Embryonic facial prominence (tissue), 1 donor: ENCODE measurements around the gene ARL6IP5.

Source experiments
- DNase-seq: peaks from one replicate; pipeline ENCODE4 v3.0.0-alpha.2; 2016; ENCODE audit errors: extremely low spot score

ARL6IP5 gene

DNA sequence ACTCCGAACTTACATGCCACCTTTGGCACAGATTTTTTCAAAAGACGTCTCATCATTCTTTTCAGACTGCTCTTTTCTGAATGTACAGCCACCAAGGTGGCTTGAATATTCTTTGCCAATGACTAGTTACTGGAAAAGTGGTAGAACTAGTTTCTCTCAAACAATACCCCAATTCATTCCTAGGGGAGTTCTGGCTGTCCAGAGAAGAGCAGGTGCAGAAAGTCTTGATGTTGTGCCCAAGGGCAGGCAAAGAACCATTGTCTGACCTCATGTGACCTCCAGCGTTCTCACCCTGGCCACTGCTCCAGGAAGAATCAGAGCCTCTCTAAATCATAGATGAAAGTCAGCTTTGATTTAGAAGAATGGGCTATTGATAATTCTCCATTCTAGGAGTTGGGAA is 32.2 kb downstream of the ARL6IP5 start:
- DNase-seq = no peak

DNA sequence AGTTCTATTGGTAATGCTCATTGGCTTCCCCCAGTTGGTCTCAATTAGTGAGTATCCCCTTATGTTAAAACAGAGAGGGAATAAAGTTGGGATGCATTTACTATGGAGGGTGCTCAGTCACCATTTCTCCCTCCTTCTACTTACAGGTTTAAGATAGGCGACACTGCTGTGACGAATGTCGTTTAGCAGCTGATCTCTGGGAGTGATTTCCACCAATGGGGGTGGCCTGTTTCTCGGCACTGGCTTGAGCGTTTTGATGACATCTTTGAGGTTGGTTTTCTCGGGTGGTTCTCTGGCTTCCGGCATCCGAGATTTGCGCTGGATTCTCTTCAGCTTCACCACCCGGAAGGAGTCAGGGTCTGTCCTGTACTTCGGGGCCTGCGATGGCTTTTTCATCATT is 33.8 kb downstream of the ARL6IP5 start:
- DNase-seq = no peak

DNA sequence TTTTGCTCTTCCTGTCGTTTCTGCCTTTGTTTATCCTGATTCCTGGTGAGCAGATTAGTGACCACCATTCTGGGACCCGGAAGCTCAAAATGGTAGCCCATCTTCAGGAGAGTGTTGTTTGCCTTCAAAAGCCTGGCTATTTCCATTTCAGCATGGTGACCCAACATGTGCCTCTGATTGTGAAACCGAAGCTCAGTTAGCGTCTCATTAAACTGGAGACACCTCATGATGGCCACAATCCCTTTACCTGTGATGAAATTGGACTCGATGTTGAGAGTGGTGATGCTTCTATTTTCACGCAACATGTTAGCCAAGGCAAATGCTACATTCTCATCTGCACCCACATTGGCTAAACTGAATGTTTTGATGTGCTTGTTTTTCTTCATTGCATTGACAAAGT is 34.4 kb downstream of the ARL6IP5 start:
- no peak for DNase-seq

DNA sequence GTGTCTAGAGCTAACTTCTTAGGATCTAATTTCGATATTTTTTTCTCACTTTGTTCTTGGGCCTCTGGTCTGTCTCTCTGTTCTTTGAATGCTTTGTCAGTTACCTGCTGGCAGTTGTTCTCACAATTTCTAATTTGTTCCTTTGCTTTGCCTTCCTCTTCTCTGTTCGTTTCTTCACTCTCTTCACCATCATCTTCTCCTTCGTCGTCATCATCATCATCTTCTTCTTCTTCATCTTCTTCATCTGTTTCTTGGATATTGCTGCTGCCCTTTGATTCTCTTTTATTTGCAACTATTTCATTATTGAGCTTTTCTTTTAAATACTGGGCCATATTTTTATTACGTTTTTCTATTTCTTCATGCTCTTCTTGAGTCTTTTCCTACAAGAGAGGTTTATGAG is 34.9 kb downstream of the ARL6IP5 start:
- no peak for DNase-seq

DNA sequence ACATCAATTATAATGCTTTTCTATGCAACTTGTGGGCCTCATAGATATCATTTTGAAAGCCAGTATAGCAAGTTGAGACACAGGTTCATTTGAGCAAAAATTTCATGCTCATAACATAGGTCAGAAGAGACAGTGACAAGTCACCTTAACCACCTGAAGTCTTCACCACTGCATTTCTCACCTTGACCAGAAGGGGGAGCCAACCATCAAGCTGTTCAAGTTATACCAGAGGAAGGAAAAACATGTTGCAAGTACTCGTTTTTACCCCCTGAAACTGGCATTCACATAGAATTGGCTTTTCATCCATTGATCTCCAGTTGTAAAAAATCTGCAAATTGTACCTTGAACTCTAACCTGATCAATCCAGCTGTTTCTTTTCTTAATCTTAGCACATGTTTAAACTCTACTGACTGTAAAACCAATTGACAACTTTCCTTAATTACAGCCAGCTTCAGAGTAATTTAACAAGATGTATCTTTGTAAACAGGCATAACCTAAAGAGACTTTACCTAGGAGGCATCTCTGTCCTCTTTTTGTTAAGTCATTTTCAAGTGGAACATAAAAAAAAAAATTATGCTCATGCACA is 36.2 kb downstream of the ARL6IP5 start:
- peak; percentile 50 for DNase-seq

DNA sequence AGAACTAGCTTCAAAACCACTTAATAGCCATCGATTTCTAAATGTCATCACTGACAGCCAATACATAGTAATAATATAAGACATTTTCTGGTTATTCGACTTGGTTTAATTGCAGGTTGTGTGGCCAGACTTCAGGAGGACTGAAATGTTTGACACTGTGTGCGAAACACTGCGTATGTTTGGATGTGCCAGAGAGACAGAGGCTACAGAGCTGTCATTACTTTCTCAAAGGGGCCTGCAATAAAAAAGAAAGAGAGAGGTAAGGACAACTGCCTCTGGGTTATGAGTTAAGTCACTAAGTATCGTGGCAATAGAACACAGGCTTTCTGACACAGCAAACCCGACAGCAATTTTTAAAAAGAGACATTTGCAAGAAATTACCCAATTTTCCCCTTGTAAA is 36.8 kb downstream of the ARL6IP5 start:
- DNase-seq = no peak

DNA sequence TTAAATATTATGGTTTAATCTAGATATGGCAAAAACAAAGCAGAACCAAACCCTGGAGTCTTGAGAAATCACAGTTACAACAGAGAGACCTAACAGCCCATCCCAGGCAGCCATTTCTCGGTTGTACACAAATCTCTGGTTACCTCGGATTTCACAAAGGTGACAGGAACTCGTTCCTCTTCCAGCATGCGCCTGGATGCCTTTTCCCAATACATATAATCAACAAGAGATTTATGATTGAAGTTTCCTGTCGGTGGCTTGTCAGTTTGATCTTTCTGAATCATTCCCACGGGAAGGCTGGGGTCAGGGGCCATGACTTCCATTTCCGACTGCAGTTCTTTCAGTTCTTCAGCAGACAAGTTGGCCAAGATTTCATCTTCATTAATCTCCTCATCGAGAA is 37.2 kb downstream of the ARL6IP5 start:
- no peak for DNase-seq

DNA sequence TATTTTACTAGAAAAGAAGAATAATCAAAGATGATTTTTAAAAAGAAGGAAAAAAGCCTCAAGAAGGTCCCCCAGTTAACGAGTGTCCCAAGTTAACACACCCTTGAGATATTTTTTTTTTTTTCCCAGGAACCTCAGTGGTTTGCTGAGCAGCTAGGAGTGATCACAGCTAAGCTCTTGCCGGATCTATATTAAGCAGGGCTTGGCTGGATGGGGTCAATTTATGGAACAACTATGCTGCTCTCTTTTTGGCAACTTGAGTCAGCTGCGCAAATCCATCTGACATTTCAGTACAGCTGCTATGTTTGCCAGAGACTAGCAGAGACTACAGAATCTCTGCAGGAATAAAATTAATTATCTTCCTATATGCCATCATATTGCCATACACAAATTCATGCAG is 37.7 kb downstream of the ARL6IP5 start, which contains the start of gene LMOD3:
Gene LMOD3 (minus strand): TSS at position 193 of the 400 bp plus-strand sequence. CDS start 209 bp downstream, outside the sequence.
- no peak for DNase-seq

DNA sequence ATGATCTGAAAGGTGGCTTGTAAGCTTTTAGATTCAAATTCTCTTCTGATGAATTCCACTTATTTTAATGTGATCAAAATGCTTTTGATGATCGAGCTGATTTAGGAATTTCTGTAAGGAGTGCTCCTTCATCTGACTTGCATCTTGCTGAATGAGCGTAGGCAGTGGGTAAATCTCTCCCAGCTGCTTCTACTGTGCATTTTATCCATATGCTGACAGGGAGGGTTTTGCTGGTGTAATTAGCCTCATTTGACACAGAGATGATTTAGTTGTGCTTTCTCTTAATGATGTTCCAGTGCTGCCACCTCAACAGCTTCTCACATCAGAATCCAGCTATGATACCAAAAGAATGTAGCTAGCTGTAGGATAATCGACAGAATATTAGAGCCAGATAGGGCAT is 41.5 kb downstream of the ARL6IP5 start:
- no peak for DNase-seq

DNA sequence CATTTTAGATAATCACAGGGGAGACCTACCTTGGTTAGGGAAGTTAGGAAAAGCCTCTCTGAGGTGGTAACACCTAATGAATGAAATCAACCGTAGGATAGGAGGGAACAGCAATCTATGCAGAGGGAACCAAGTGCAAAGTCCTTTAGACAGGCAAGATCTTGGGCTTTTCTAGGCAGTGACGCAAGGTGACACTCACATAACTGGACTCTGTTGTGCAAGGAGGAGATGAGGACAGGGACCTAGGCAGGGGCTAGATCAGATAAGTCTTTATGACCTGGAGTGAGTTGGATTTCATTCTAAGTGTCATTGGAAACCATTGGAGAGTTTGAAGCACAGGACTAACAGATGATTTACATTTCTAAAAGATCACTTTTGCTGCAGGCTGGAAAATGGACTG is 42.3 kb downstream of the ARL6IP5 start:
- no peak for DNase-seq

DNA sequence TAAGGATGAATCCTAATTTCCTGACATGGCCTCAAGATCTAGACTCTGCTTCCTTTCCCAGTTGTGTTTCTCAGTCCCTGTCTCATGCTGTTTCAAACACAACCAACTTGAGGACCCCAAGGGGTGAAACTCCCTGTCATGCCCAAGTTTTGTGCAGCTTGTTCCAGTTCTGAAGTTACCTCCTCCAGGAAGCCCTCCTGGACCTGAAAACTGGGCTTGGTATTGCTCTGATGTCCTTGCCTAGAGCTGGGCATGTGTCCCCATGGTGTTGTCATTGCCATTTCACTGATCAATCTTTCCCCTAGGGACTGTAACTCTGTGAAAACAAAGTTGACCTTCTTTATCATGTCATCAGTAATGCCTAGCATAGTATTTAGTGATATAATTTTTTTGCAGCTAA is 43.8 kb downstream of the ARL6IP5 start:
- DNase-seq = no peak

DNA sequence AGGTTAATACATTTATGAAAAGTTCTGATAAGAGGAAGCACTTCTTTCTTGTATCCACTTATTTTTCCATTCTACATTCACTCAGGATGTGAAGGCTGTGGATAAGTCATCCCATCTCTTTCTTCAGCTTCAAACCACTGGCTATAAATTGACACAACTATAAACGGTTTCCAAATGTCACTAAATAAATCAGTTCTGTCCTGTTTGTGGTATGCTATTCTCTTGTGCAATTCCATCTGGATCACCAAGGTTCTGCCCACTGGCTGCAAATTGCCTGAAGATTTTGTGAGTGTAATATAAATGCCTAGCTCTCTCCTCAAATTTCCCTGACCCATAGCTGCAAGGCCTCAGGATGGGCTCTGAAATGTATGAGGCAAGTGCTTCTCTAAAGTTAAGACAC is 44.8 kb downstream of the ARL6IP5 start:
- no peak for DNase-seq

DNA sequence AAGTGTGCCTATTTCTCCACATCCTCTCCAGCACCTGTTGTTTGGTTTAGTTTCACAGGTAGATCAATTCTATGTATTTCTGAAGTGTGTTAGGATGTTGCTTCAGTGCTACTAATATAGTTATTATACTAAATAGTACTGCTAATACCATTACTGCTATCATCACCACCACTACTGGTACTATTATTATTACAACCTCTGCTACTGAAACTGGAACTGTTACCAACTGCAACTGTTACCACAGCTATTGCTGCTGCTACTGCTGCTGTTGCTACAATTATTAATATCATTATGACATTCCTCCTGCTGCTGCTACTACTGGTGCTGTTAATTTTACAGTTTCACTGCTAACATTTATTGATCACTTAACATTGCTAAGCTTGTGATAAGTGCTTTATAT is 46.0 kb downstream of the ARL6IP5 start:
- no peak for DNase-seq

DNA sequence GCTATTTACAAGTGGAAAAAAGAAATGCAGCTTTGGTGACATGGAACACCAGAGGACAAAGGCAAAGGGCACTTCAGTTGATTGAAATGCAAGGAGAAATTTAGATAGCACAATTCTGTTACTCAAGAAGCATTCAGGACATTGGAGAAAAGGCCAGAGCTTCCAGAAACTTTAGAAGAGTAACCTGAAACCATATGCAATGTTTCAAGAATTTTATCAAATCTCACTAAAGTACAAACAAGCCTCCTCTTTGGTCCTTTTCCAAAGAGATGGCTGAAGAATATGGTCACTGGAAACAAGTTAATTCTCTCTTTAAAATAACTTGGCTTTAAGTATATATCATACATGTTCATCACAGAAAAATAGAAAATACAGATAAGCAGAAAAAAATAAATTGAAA is 52.3 kb downstream of the ARL6IP5 start:
- no peak for DNase-seq

DNA sequence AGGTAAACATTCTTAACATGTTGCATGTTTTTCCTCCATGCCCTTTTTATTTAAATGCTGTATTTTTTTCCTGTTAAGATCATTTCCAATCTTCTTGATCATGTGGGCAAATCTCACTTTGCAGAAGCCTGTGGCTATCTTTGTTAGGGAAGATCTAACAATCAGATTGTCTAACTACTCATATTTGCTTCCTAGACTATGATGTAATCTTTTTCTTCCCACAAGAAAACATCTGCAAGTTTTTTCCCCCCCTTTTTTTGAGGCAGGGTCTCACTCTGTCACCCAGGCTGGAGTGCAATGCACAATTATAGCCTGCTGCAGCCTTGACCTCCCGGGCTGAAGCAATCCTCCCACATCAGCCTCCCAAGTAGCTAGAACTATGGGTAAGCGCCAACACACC is 52.7 kb downstream of the ARL6IP5 start:
- DNase-seq = no peak

DNA sequence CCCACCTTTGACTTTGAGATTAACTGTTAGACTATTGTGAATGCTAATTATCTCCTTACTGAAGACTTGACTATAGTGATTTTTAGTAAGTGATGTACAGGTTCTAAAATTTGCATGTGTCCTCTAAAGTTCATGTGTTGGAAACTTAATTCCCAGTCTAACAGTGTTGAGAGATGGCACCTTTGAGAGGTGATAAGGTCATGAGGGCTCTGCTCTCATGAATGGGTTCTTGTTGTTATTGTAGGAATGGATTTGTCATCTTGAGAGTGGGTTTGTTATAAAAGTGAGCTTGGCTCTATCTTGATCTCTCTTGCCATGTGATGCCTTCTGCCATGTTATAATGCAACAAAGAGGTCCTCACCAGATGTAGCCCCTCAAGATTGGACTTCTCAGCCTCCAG is 56.6 kb downstream of the ARL6IP5 start:
- DNase-seq = no peak

DNA sequence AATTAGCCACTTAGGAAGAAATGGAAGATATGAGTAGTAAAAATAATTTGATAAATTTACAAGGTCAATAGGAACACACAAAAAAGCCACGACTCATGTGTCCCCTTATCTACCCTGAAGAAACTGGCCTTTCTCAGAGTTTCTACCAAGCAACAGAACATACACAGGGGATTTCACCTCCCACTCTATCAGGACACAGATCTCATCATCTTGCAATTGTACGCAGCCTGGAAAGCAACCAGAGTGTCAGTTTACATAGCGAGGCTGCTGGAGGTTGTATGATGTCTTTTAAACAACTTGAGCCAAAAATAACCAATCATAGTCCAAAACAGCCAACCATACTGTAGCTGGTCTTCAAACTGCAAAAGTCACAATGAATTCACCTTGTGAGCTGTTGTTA is 57.4 kb downstream of the ARL6IP5 start:
- DNase-seq = no peak

DNA sequence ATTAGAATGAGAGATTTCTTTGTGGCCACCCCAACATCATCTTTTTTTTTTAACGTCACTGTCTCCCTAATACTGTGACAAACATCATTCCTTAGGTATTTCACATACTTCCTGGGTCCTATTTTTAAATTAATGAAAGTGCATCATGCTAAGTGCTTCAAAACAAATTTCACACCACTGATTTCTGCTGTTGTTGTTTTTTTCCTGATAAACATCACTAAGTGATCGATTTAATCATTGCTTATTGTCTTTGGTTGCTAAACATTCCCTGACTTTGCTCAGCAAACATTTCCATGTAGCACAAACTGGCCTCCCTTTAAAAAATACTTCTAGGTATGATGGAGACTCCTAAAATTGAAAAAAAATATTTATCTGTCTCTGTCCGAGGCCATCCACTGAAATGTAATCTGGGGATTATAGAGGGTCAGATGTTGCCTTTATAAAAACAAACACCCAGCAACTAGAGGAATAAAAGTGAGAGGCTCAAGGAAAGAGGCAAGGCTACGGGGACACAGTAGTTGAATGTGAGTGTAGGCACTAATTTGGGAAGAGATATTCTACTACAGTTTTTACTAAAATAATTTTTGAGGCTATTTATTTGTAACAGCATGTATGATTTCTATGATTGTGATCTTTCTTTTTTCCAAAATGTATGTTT is 58.2 kb downstream of the ARL6IP5 start:
- DNase-seq = no peak

DNA sequence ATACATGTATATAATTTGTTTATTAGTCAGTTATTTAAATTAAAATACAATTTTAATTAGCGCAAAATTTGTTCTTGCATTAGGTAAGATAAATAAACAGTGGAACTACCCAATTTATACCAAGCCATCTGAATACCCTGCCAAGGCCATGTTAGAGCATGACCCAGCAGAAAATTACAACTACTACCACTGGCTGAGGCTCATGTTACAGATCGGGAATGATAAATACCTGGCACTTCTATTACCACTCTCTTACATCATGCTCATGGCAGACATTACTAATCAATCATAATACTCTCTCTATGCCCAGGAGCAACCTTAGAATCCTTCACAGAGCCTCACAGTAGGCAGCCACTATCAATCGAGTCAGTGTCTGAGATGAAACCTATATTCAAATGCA is 58.9 kb downstream of the ARL6IP5 start:
- DNase-seq = no peak

DNA sequence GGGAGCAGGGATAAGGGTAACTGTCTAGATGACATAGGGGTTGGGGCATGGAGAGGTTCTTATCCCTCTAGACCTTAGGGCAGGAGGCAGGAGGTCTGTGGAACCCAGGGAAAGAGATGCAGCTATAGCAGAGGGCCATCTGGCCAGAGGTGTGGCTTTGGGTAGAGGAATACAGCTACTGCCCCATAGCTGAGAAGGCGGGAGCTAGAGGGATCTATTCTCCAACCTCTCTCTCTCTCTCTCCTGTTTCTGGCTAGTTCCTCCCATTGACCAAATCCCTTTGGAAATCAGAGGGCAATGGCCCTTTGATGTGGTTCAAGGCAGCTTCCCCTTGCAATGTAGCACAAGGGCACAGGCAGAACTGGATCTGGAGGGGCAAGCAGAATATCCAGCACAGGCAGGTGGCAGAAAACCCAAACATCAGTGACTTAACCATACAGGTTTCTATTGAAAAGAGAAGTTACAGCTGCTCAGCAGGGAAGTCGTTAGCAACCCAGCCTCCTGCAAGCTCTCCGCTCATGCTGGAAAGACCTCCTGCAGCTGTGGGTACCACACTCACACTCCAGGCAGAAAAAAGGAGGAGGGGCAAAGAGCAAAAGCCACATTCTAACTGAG is 60.0 kb downstream of the ARL6IP5 start:
- DNase-seq = no peak

DNA sequence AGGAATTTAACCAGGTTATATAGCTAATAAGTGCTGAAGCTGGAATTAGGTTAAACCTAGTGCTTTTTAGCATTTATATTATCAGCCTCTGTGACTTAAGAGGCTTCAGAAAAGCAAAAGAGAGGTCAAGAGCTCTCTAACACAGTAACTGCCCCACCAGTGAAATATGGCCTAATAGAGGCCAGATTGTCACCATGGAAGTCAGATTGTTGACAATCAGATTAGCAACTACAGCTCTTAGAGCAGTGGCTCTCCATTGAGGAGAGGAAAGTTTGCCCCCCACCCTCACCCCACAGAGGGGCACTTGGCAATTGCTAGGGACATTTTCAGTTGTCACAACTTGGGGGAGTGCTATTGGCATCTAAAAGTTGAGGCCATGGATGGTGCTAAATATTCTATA is 61.0 kb downstream of the ARL6IP5 start:
- no peak for DNase-seq

DNA sequence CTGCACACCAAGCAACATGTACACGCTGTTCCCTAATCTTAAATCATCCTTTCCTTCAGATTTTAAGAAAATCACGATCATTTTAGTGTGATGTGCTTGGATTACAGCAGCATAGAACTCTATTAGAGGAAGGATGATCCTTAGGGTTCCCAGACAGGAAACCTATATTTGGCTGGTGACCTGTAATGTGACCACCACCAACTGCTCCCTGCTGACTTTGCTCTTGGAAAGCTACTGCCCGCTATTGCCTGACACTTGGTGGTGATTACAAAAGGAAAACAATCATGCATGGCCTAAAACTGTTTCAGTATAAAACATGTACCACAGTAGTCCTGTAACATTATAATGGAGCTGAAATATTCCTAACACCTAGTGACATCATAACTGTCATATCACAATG is 64.8 kb downstream of the ARL6IP5 start:
- no peak for DNase-seq
